Lower leg skin (tissue), 4 donors: Measurements from ENCODE around the gene CISH. TPM values are rescaled to one million over a fixed set of nuclear protein-coding genes. Genes with fewer than 3 reads are reported as not detected.

ENCODE experiments used
- DNase-seq, 2 donors: peaks; one replicate each; pipeline ENCODE4 v3.0.0-alpha.2; 2019; ENCODE audit warnings: low spot score in 2 of 2
- H3K4me3 ChIP-seq: fragments of 200-600 bp; sonication (generic); 2 replicates; pipeline ENCODE4 v1.5.1; 2017; ENCODE audit warnings: mild to moderate bottlenecking, low read depth; ENCODE audit not compliant: poor library complexity, severe bottlenecking
- CTCF ChIP-seq, 3 donors: fragments of 450-650 bp; IDR thresholded peaks; one replicate each; pipeline ENCODE4 v1.5.1; 2016; ENCODE audit warnings: antibody characterized with exemption in 3 of 3, mild to moderate bottlenecking in 3 of 3, moderate library complexity in 2 of 3
- POLR2A ChIP-seq, 2 donors: fragments of 450-650 bp; IDR thresholded peaks; one replicate each; pipeline ENCODE4 v1.6.1; 2016 to 2017; ENCODE audit warnings: antibody characterized with exemption in 2 of 2, mild to moderate bottlenecking in 1 of 2, moderate library complexity in 1 of 2
- WGBS, 2 donors: methylation state at CpG; one replicate each; pipeline ENCODE4 v1.1.5; 2018; 5-methylcytosine and 5-hydroxymethylcytosine counted together
- intact Hi-C: fragments of 100-400 bp; cut with DNase I; formaldehyde crosslinking; loops from one replicate; pipeline ENCODE4 v1.15.0; 2023; ENCODE audit warnings: low total_unique reads
- total RNA-seq, 4 donors: library from RNA; depleted of rRNA; stranded (reverse); fragments of >200 nt; gene quantifications; one replicate each; pipeline ENCODE4 v1.1.0, GENCODE V29; 2016

CISH gene
- total RNA-seq, 4 donors from 2014 or later = 10.4 to 14.5 (median 12.9) TPM

GRCh38 chr3:50607271-50608091 is 4.1 kb downstream of the CISH start:
- TF ChIP-seq POLR2A (IDR thresholded peaks at IDR 0.05) = no peak
- TF ChIP-seq CTCF (IDR thresholded peaks at IDR 0.05) = no peak
- H3K4me3 ChIP-seq = no peak overlapping the region
- intact Hi-C loops = no loop called here
- DNase-seq = no peak
- WGBS, 2 donors = 78 to 85% methylated on average over 26 to 29 of the region's 29 CpGs

GRCh38 chr3:50606596-50606995 is 5.0 kb downstream of the CISH start:
- no peak overlapping the region for H3K4me3 ChIP-seq
- TF ChIP-seq CTCF (IDR thresholded peaks at IDR 0.05) (no peak), POLR2A (IDR thresholded peaks at IDR 0.05) (no peak)
- no peak for DNase-seq
- intact Hi-C loops = no loop called here
- WGBS, 2 donors = 66 to 77% methylated on average over 6 of the region's 6 CpGs

GRCh38 chr3:50605901-50606326 is 5.7 kb downstream of the CISH start:
- no peak for DNase-seq
- H3K4me3 ChIP-seq = no peak overlapping the region
- no peak for TF ChIP-seq CTCF (IDR thresholded peaks at IDR 0.05)
- no peak for TF ChIP-seq POLR2A (IDR thresholded peaks at IDR 0.05)
- intact Hi-C loops = no loop called here
- WGBS, 2 donors = 61 to 66% methylated on average over 5 of the region's 5 CpGs

GRCh38 chr3:50604628-50605588 is 6.7 kb downstream of the CISH start:
- DNase-seq = no peak
- TF ChIP-seq CTCF (IDR thresholded peaks at IDR 0.05) (no peak), POLR2A (IDR thresholded peaks at IDR 0.05) (no peak)
- H3K4me3 ChIP-seq = no peak overlapping the region
- 50 to 53% methylated on average over 14 of the region's 14 CpGs for WGBS, 2 donors
- intact Hi-C loops = no loop called here

- intact Hi-C loops = no loop called here
- no peak for TF ChIP-seq POLR2A (IDR thresholded peaks at IDR 0.05)
- TF ChIP-seq CTCF (IDR thresholded peaks at IDR 0.05) = no peak
- WGBS, 2 donors = 70 to 77% methylated on average over 5 of the region's 5 CpGs
- no peak overlapping the region for H3K4me3 ChIP-seq
- DNase-seq = no peak
Measured at GRCh38 chr3:50604110-50604621, 7.4 kb downstream of the CISH start.
